Stimulated activated effector memory CD8-positive, alpha-beta T cell treated with anti-CD3 and anti-CD28 coated beads, Interleukin-12 subunit alpha, Interleukin-12 subunit beta, amount 100 ng/mL, for 72 hours (primary cell): ENCODE data around the gene FCHSD2.
"Not testable (repeated sequence)": the region's sequence is repeated elsewhere in the genome, so short reads cannot be mapped to it uniquely, and the experiment has no call there.

ENCODE experiments used
- ATAC-seq: fragments of 150-1000 bp; cut with Tn5 transposase; 2 replicates; pipeline ENCODE4 v1.10.0; 2021
- DNase-seq, 2 donors: peaks; one replicate each; pipeline ENCODE4 v3.0.0; 2021 to 2022; ENCODE audit warnings: low spot score in 2 of 2
- H3K27ac Mint-ChIP-seq: one replicate; pipeline ENCODE4 v1.8.0; 2022; ENCODE audit warnings: mild to moderate bottlenecking, mixed read lengths
- H3K36me3 Mint-ChIP-seq: one replicate; pipeline ENCODE4 v1.8.0; 2022; ENCODE audit warnings: mild to moderate bottlenecking, mixed read lengths
- H3K4me1 Mint-ChIP-seq: one replicate; pipeline ENCODE4 v1.8.0; 2022; ENCODE audit warnings: mixed read lengths
- H3K4me3 Mint-ChIP-seq: one replicate; pipeline ENCODE4 v1.8.0; 2022; ENCODE audit warnings: mild to moderate bottlenecking, mixed read lengths
- H3K9me3 Mint-ChIP-seq: one replicate; pipeline ENCODE4 v1.8.0; 2022; ENCODE audit warnings: mixed read lengths

FCHSD2 gene

GRCh38 chr11:72924568-72925190 lies 217.4 kb downstream of the FCHSD2 start:
- Mint-ChIP-seq H3K36me3 (peaks cover 17% of the 10 kb centered on the region), H3K4me3 (no peak overlapping the region), H3K4me1 (no peaks in the 10 kb centered on the region), H3K9me3 (no peaks in the 10 kb centered on the region), H3K27ac (no peak overlapping the region)
- DNase-seq (no peak), ATAC-seq (no peak)

- DNase-seq (no peak), ATAC-seq (no peak)
- Mint-ChIP-seq H3K4me3 (no peak overlapping the region), H3K9me3 (no peaks in the 10 kb centered on the region), H3K4me1 (no peaks in the 10 kb centered on the region), H3K36me3 (peaks cover 23% of the 10 kb centered on the region), H3K27ac (no peak overlapping the region)
Observed at GRCh38 chr11:72921028-72921716, 220.9 kb downstream of the FCHSD2 start.

- ATAC-seq (no peak), DNase-seq (no peak)
- no peaks in the 10 kb centered on the region for H3K9me3 Mint-ChIP-seq
- H3K4me3 Mint-ChIP-seq: no peak overlapping the region
- no peak overlapping the region for H3K27ac Mint-ChIP-seq
- peaks cover 30% of the 10 kb centered on the region for H3K36me3 Mint-ChIP-seq
- no peaks in the 10 kb centered on the region for H3K4me1 Mint-ChIP-seq
Observed at GRCh38 chr11:72920001-72920400, 222.1 kb downstream of the FCHSD2 start.

GRCh38 chr11:72918851-72919250 lies 223.3 kb downstream of the FCHSD2 start:
- no peak for DNase-seq
- Mint-ChIP-seq H3K9me3 (no peaks in the 10 kb centered on the region), H3K4me1 (no peaks in the 10 kb centered on the region), H3K4me3 (no peak overlapping the region), H3K36me3 (peaks cover 31% of the 10 kb centered on the region), H3K27ac (no peak overlapping the region)
- ATAC-seq: no peak

GRCh38 chr11:72912253-72912652 lies 229.9 kb downstream of the FCHSD2 start:
- H3K9me3 Mint-ChIP-seq: peaks cover 6% of the 10 kb centered on the region
- no peak overlapping the region for H3K27ac Mint-ChIP-seq
- H3K4me3 Mint-ChIP-seq: no peak overlapping the region
- no peak for DNase-seq
- ATAC-seq: no peak
- H3K36me3 Mint-ChIP-seq: peaks cover 32% of the 10 kb centered on the region
- no peaks in the 10 kb centered on the region for H3K4me1 Mint-ChIP-seq

- H3K27ac Mint-ChIP-seq, H3K9me3 Mint-ChIP-seq, H3K4me3 Mint-ChIP-seq, H3K4me1 Mint-ChIP-seq, DNase-seq, ATAC-seq: not testable (repeated sequence)
- peaks cover 26% of the 10 kb centered on the region for H3K36me3 Mint-ChIP-seq
Observed at GRCh38 chr11:72909558-72910388, 232.3 kb downstream of the FCHSD2 start.

- ATAC-seq: no peak
- Mint-ChIP-seq H3K4me3 (no peak overlapping the region), H3K36me3 (peaks cover 18% of the 10 kb centered on the region), H3K9me3 (peaks cover 6% of the 10 kb centered on the region), H3K4me1 (no peaks in the 10 kb centered on the region), H3K27ac (peak overlapping the region; percentile 23)
- DNase-seq: no peak
Observed at GRCh38 chr11:72908032-72908676, 234.0 kb downstream of the FCHSD2 start.

- H3K4me1 Mint-ChIP-seq: no peaks in the 10 kb centered on the region
- DNase-seq (no peak), ATAC-seq (no peak)
- no peak overlapping the region for H3K4me3 Mint-ChIP-seq
- peaks cover 6% of the 10 kb centered on the region for H3K9me3 Mint-ChIP-seq
- no peak overlapping the region for H3K27ac Mint-ChIP-seq
- peaks cover 19% of the 10 kb centered on the region for H3K36me3 Mint-ChIP-seq
Observed at GRCh38 chr11:72904016-72904415, 238.1 kb downstream of the FCHSD2 start.

GRCh38 chr11:72901374-72901773 lies 240.7 kb downstream of the FCHSD2 start:
- no peak for ATAC-seq

GRCh38 chr11:72900013-72900412 lies 242.1 kb downstream of the FCHSD2 start:
- Mint-ChIP-seq H3K4me3 (no peak overlapping the region), H3K4me1 (no peaks in the 10 kb centered on the region), H3K36me3 (peaks cover 15% of the 10 kb centered on the region), H3K9me3 (no peaks in the 10 kb centered on the region), H3K27ac (no peak overlapping the region)
- ATAC-seq: no peak
- no peak for DNase-seq

More at GRCh38 chr11:72901374-72901773, 240.7 kb downstream of the FCHSD2 start:
- DNase-seq: no peak
- H3K27ac Mint-ChIP-seq: peak overlapping the region; percentile 23
- no peak overlapping the region for H3K4me3 Mint-ChIP-seq
- H3K4me1 Mint-ChIP-seq: no peaks in the 10 kb centered on the region
- H3K36me3 Mint-ChIP-seq: peaks cover 15% of the 10 kb centered on the region
- H3K9me3 Mint-ChIP-seq: no peaks in the 10 kb centered on the region

- no peak for ATAC-seq
- no peak overlapping the region for H3K27ac Mint-ChIP-seq
- peaks cover 15% of the 10 kb centered on the region for H3K36me3 Mint-ChIP-seq
- no peak overlapping the region for H3K4me3 Mint-ChIP-seq
- DNase-seq: no peak
- no peaks in the 10 kb centered on the region for H3K4me1 Mint-ChIP-seq
- no peaks in the 10 kb centered on the region for H3K9me3 Mint-ChIP-seq
Observed at GRCh38 chr11:72899238-72899637, 242.9 kb downstream of the FCHSD2 start.

GRCh38 chr11:72897506-72897905 lies 244.6 kb downstream of the FCHSD2 start:
- no peaks in the 10 kb centered on the region for H3K9me3 Mint-ChIP-seq
- H3K27ac Mint-ChIP-seq: no peak overlapping the region
- no peaks in the 10 kb centered on the region for H3K4me1 Mint-ChIP-seq
- DNase-seq (no peak), ATAC-seq (peak; percentile 69)
- peaks cover 15% of the 10 kb centered on the region for H3K36me3 Mint-ChIP-seq
- no peak overlapping the region for H3K4me3 Mint-ChIP-seq

GRCh38 chr11:72896431-72896830 lies 245.7 kb downstream of the FCHSD2 start:
- H3K4me3 Mint-ChIP-seq: no peak overlapping the region
- ATAC-seq: no peak
- peaks cover 8% of the 10 kb centered on the region for H3K36me3 Mint-ChIP-seq
- no peaks in the 10 kb centered on the region for H3K9me3 Mint-ChIP-seq
- no peak overlapping the region for H3K27ac Mint-ChIP-seq
- H3K4me1 Mint-ChIP-seq: no peaks in the 10 kb centered on the region
- no peak for DNase-seq

- no peak for DNase-seq
- ATAC-seq: no peak
- Mint-ChIP-seq H3K4me1 (no peaks in the 10 kb centered on the region), H3K27ac (no peak overlapping the region), H3K36me3 (peaks cover 33% of the 10 kb centered on the region), H3K9me3 (no peaks in the 10 kb centered on the region), H3K4me3 (no peak overlapping the region)
Observed at GRCh38 chr11:72890881-72891280, 251.2 kb downstream of the FCHSD2 start.

GRCh38 chr11:72886619-72887018 lies 255.5 kb downstream of the FCHSD2 start:
- Mint-ChIP-seq H3K27ac (peak overlapping the region; percentile 56), H3K4me1 (no peaks in the 10 kb centered on the region), H3K36me3 (peaks cover 49% of the 10 kb centered on the region), H3K4me3 (no peak overlapping the region), H3K9me3 (no peaks in the 10 kb centered on the region)
- no peak for DNase-seq
- ATAC-seq: no peak
